Cardiac fibroblast (primary cell): ENCODE measurements around the gene TRIM56.
"Not testable (repeated sequence)": the region's sequence is repeated elsewhere in the genome, so short reads cannot be mapped to it uniquely, and the experiment has no call there.

ENCODE experiments used
- DNase-seq, 2 donors: peaks; one replicate each; pipeline versions ENCODE4 v3.0.0 to v3.0.0-alpha.2; 2010; ENCODE audit warnings: low read depth in 2 of 2
- H3K4me3 ChIP-seq, 2 donors: replicated peaks in 1 of 2; 1 replicate in 1 of 2; 2 replicates in 1 of 2; pipeline ENCODE4 v1.5.1; 2011; ENCODE audit warnings: low read depth in 2 of 2, low read length in 2 of 2, mild to moderate bottlenecking in 2 of 2, moderate library complexity in 1 of 2
- CTCF ChIP-seq: IDR thresholded peaks from one replicate; pipeline ENCODE4 v1.5.1; 2011; ENCODE audit warnings: low read depth, mild to moderate bottlenecking, low read length, inconsistent platforms

Gene TRIM56

GRCh38 chr7:101106386-101106785 is 21.1 kb downstream of the TRIM56 start:
- no peak for DNase-seq

GRCh38 chr7:101108330-101108857 is 23.1 kb downstream of the TRIM56 start:
- no peak overlapping the region for H3K4me3 ChIP-seq
- peak; percentile 75 to 88 for DNase-seq
- no peak for TF ChIP-seq CTCF

More at GRCh38 chr7:101106386-101106785, 21.1 kb downstream of the TRIM56 start:
- no peak for TF ChIP-seq CTCF
- no peak overlapping the region for H3K4me3 ChIP-seq

- DNase-seq: peak in 1 of 2 donors; percentile 53
- TF ChIP-seq CTCF: no peak
- H3K4me3 ChIP-seq: no peak overlapping the region
These were observed 23.7 kb downstream of the TRIM56 start for GRCh38 chr7:101108961-101109360.

GRCh38 chr7:101109368-101109767 is 24.1 kb downstream of the TRIM56 start:
- no peak for DNase-seq
- no peak for TF ChIP-seq CTCF
- no peak overlapping the region for H3K4me3 ChIP-seq

GRCh38 chr7:101111261-101111660 is 26.0 kb downstream of the TRIM56 start:
- TF ChIP-seq CTCF: no peak
- DNase-seq: no peak
- no peak overlapping the region for H3K4me3 ChIP-seq

GRCh38 chr7:101112233-101112632 is 27.0 kb downstream of the TRIM56 start:
- peak; percentile 99 to 100 for DNase-seq
- no peak for TF ChIP-seq CTCF
- no peak overlapping the region for H3K4me3 ChIP-seq

- DNase-seq: not testable (repeated sequence)
These were observed 27.9 kb downstream of the TRIM56 start for GRCh38 chr7:101113140-101113539.

More at GRCh38 chr7:101113140-101113539, 27.9 kb downstream of the TRIM56 start:
- H3K4me3 ChIP-seq: not testable (repeated sequence)
